HG03460 (cell line): ENCODE results near the gene CYFIP2.

Experiments used
- ATAC-seq: cut with Tn5 transposase; IDR thresholded peaks from one replicate; pipeline ENCODE4 v1.9.1; 2021; ENCODE audit not compliant: unreplicated experiment

The CYFIP2 gene

GRCh38 chr5:157352756-157353340, 86.9 kb downstream of the CYFIP2 start:
- ATAC-seq, result no peak

- ATAC-seq, result no peak
Observed at GRCh38 chr5:157354800-157355199, 88.9 kb downstream of the CYFIP2 start.

- no peak for ATAC-seq
Observed at GRCh38 chr5:157356576-157356975, 90.7 kb downstream of the CYFIP2 start.

- ATAC-seq, result no peak
Observed at GRCh38 chr5:157357823-157358222, 91.9 kb downstream of the CYFIP2 start.

- no peak for ATAC-seq
Observed at GRCh38 chr5:157358871-157359270, 92.9 kb downstream of the CYFIP2 start.

- no peak for ATAC-seq
Observed at GRCh38 chr5:157359356-157360055, 93.6 kb downstream of the CYFIP2 start.

- ATAC-seq, result no peak
Observed at GRCh38 chr5:157362012-157362411, 96.1 kb downstream of the CYFIP2 start.

- ATAC-seq, result no peak
Observed at GRCh38 chr5:157362502-157362901, 96.6 kb downstream of the CYFIP2 start.

GRCh38 chr5:157362982-157363381, 97.1 kb downstream of the CYFIP2 start:
- ATAC-seq, result no peak

- no peak for ATAC-seq
Observed at GRCh38 chr5:157365732-157366131, 99.8 kb downstream of the CYFIP2 start.

GRCh38 chr5:157366741-157367674, 101.1 kb downstream of the CYFIP2 start:
- no peak for ATAC-seq

GRCh38 chr5:157369507-157369906, 103.6 kb downstream of the CYFIP2 start:
- no peak for ATAC-seq

GRCh38 chr5:157370967-157371366, 105.0 kb downstream of the CYFIP2 start:
- ATAC-seq, result no peak

- no peak for ATAC-seq
Observed at GRCh38 chr5:157371655-157372471, 105.9 kb downstream of the CYFIP2 start.

GRCh38 chr5:157372472-157372822, 106.5 kb downstream of the CYFIP2 start:
- ATAC-seq, result no peak

GRCh38 chr5:157378509-157378908, 112.6 kb downstream of the CYFIP2 start:
- no peak for ATAC-seq

- no peak for ATAC-seq
Observed at GRCh38 chr5:157379983-157380382, 114.1 kb downstream of the CYFIP2 start.

GRCh38 chr5:157381746-157382145, 115.8 kb downstream of the CYFIP2 start:
- ATAC-seq, result no peak

GRCh38 chr5:157382996-157383800, 117.3 kb downstream of the CYFIP2 start:
- no peak for ATAC-seq
